Fibroblast of lung (primary cell): Measurements from ENCODE around the gene DERL2.

Experiments used
- EZH2 ChIP-seq: IDR thresholded peaks from 2 replicates; pipeline ENCODE4 v1.5.1; 2012; ENCODE audit warnings: low read length, control low read depth, mild to moderate bottlenecking; ENCODE audit errors: missing control alignments
- TF ChIP-seq, protein P1 (sequence below), 2 donors: IDR thresholded peaks in 1 of 2; conservative IDR thresholded peaks in 1 of 2; 1 replicate in 1 of 2; 2 replicates in 1 of 2; pipeline ENCODE4 v1.5.1; 2011 to 2012; ENCODE audit warnings: low read length in 2 of 2, control low read depth in 1 of 2, inconsistent platforms in 1 of 2, low read depth in 1 of 2, mild to moderate bottlenecking in 1 of 2

GRCh38 chr17:5429191-5429887, 56.6 kb downstream of the DERL2 start:
- TF ChIP-seq, protein P1, sequence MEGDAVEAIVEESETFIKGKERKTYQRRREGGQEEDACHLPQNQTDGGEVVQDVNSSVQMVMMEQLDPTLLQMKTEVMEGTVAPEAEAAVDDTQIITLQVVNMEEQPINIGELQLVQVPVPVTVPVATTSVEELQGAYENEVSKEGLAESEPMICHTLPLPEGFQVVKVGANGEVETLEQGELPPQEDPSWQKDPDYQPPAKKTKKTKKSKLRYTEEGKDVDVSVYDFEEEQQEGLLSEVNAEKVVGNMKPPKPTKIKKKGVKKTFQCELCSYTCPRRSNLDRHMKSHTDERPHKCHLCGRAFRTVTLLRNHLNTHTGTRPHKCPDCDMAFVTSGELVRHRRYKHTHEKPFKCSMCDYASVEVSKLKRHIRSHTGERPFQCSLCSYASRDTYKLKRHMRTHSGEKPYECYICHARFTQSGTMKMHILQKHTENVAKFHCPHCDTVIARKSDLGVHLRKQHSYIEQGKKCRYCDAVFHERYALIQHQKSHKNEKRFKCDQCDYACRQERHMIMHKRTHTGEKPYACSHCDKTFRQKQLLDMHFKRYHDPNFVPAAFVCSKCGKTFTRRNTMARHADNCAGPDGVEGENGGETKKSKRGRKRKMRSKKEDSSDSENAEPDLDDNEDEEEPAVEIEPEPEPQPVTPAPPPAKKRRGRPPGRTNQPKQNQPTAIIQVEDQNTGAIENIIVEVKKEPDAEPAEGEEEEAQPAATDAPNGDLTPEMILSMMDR (conservative IDR thresholded peaks at IDR 0.05 in 1 of 2, IDR thresholded peaks at IDR 0.05 in 1 of 2; ENCODE audit: low read depth in 1 of 2, low read length in 2 of 2): no peak
- no peak for TF ChIP-seq EZH2
